ENCODE data around the gene CHST1. TPM values are rescaled to one million over a fixed set of nuclear protein-coding genes. Genes with fewer than 3 reads are reported as not detected.

The CHST1 gene
- total and polyA plus RNA-seq, 10 of the 15 experiments (the other 5 are each of a cell fraction or from before 2014, with no cell fraction given), result not detected

DNA sequence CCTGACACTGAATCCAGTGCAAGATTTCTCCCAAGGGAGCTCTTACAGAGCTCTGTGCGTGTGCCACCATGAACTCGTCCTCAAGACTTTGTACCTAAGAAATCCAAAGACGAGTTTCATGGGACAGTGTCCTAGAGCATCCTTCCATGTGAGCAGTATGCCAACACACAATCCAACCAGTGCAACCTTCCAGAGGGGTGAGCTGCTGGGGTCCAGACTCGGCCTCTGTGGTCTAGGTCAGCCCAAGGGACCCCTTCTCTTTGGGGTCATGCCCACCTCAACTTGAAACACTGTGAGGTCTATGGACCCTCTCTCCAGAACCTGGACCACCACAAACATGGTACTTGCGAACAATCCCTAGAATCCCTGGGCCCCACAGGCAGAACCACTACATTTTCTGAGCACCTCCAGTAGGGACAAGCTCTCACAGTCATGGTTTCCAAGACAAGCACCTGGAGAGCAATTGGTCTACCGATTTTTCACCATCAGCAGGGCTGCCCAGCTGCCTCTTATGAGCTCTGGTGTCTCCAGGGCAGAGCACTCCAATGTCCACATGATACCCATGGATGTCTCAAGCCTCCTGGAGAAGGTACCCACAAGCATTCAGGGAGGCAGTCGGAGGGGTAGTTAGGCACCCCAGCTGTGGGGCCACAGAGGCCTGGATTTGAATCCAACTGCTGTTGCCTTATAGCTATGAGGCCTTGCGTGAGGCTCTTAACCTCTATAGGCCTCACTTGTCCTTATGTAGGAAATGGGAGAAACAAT lies 7.7 kb downstream of the CHST1 start:
- ChIA-PET POLR2A (no interaction called here), SMC1A (ENCODE audit: uncharacterized antibody, unreplicated experiment) (no interaction called here), CTCF (interaction anchor here (0.7 to 2.0 kb wide), 5 partner anchors 114 to 317 kb away, joined by 3 to 8 read pairs (median 3); no protein-coding TSS in a partner anchor), RAD21 (ENCODE audit: unreplicated experiment) (no interaction called here)
- intact Hi-C loops (cut with micrococcal nuclease; ENCODE audit: unreplicated experiment), result loop anchor here (5.0 kb wide), 1 partner anchor 115 kb away; no protein-coding TSS in a partner anchor
- no peak overlapping the region for H3K4me2 ChIP-seq (ENCODE audit: control insufficient read depth, insufficient read depth)
- in situ Hi-C loops (cut with MboI), result no loop called here
- H3K27ac ChIP-seq (ENCODE audit: control insufficient read depth, insufficient read depth), result no peak overlapping the region
- no peaks in the 10 kb centered on the region for H3K36me3 ChIP-seq (ENCODE audit: control insufficient read depth in 2 of 2, insufficient read depth in 2 of 2, low read length in 1 of 2)
- no TSS peak for BruUV-seq (replicated peaks)
- DNase-seq (ENCODE audit: low read depth, low spot score) (no peak), ATAC-seq (no peak), FAIRE-seq (no peak)
- no peaks in the 10 kb centered on the region for H3K79me2 ChIP-seq (ENCODE audit: control insufficient read depth, insufficient read depth, low read length)
- no peak for TF ChIP-seq FOS (IDR thresholded peaks at IDR 0.05; ENCODE audit: borderline replicate concordance, extremely low read depth, insufficient read length)
- TF ChIP-seq IKZF1 (conservative IDR thresholded peaks at IDR 0.05), result no peak
- no peak for TF ChIP-seq TARDBP (IDR thresholded peaks at IDR 0.05; ENCODE audit: borderline replicate concordance)
- TF ChIP-seq NBN (IDR thresholded peaks at IDR 0.05), result no peak
- no peak for TF ChIP-seq BACH1 (IDR thresholded peaks at IDR 0.05; ENCODE audit: borderline replicate concordance)
- TF ChIP-seq, protein P1, sequence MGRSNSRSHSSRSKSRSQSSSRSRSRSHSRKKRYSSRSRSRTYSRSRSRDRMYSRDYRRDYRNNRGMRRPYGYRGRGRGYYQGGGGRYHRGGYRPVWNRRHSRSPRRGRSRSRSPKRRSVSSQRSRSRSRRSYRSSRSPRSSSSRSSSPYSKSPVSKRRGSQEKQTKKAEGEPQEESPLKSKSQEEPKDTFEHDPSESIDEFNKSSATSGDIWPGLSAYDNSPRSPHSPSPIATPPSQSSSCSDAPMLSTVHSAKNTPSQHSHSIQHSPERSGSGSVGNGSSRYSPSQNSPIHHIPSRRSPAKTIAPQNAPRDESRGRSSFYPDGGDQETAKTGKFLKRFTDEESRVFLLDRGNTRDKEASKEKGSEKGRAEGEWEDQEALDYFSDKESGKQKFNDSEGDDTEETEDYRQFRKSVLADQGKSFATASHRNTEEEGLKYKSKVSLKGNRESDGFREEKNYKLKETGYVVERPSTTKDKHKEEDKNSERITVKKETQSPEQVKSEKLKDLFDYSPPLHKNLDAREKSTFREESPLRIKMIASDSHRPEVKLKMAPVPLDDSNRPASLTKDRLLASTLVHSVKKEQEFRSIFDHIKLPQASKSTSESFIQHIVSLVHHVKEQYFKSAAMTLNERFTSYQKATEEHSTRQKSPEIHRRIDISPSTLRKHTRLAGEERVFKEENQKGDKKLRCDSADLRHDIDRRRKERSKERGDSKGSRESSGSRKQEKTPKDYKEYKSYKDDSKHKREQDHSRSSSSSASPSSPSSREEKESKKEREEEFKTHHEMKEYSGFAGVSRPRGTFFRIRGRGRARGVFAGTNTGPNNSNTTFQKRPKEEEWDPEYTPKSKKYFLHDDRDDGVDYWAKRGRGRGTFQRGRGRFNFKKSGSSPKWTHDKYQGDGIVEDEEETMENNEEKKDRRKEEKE (IDR thresholded peaks at IDR 0.05), result no peak
- TF ChIP-seq RCOR1 (conservative IDR thresholded peaks at IDR 0.05; ENCODE audit: low read depth, low read length), result no peak
- no peak for TF ChIP-seq POLR2A (IDR thresholded peaks at IDR 0.05; ENCODE audit: low read depth, low read length)
- TF ChIP-seq ZNF207 (IDR thresholded peaks at IDR 0.05; ENCODE audit: borderline replicate concordance), result no peak
- TF ChIP-seq STAT1 (conservative IDR thresholded peaks at IDR 0.05), result no peak
- TF ChIP-seq HDAC2 (IDR thresholded peaks at IDR 0.05), result no peak
- no peak for TF ChIP-seq RUNX3 (IDR thresholded peaks at IDR 0.05; ENCODE audit: low read length)
- TF ChIP-seq, protein P2, sequence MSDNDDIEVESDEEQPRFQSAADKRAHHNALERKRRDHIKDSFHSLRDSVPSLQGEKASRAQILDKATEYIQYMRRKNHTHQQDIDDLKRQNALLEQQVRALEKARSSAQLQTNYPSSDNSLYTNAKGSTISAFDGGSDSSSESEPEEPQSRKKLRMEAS (IDR thresholded peaks at IDR 0.05; ENCODE audit: low read depth, low read length), result no peak
- TF ChIP-seq, protein P3, sequence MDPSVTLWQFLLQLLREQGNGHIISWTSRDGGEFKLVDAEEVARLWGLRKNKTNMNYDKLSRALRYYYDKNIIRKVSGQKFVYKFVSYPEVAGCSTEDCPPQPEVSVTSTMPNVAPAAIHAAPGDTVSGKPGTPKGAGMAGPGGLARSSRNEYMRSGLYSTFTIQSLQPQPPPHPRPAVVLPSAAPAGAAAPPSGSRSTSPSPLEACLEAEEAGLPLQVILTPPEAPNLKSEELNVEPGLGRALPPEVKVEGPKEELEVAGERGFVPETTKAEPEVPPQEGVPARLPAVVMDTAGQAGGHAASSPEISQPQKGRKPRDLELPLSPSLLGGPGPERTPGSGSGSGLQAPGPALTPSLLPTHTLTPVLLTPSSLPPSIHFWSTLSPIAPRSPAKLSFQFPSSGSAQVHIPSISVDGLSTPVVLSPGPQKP (IDR thresholded peaks at IDR 0.05; ENCODE audit: low read depth, low read length), result no peak
- TF ChIP-seq POLR2AphosphoS2 (IDR thresholded peaks at IDR 0.05; ENCODE audit: low read depth, low read length), result no peak
- no peak for TF ChIP-seq SREBF2 (IDR thresholded peaks at IDR 0.05; ENCODE audit: low read length)
- no peak for TF ChIP-seq ETV6 (conservative IDR thresholded peaks at IDR 0.05 in 1 of 2, IDR thresholded peaks at IDR 0.05 in 1 of 2; ENCODE audit: borderline replicate concordance in 1 of 2, low read depth in 1 of 2)
- H3K4me3 ChIP-seq, result no peak overlapping the region
- no peaks in the 10 kb centered on the region; the same call in 1 of the 2 replicates for H3K4me1 ChIP-seq (ENCODE audit: control insufficient read depth, insufficient read depth, low read length)
- no peaks in the 10 kb centered on the region for H3K9me3 ChIP-seq (replicated peaks; ENCODE audit: control insufficient read depth, insufficient read depth, low read length)
- 19% methylated on average over 8 of the region's 8 CpGs for WGBS (ENCODE audit: insufficient coverage, insufficient replicate concordance, low lambda C conversion rate, missing lambda C conversion rate)
- H2AFZ ChIP-seq (ENCODE audit: control insufficient read depth, low read depth, low read length), result no peak overlapping the region
- H3K27me3 ChIP-seq (replicated peaks in 1 of 2; ENCODE audit: control insufficient read depth in 2 of 2, insufficient read depth in 2 of 2, low read length in 1 of 2), result peaks cover 6 to 14% of the 10 kb centered on the region in 2 experiments
- no peaks in the 10 kb centered on the region; the same call in 1 of the 2 replicates for H4K20me1 ChIP-seq (ENCODE audit: control insufficient read depth, insufficient read depth)
- H3K9ac ChIP-seq (ENCODE audit: control insufficient read depth, insufficient read depth, low read length), result no peak overlapping the region
